GM19372 (cell line): Measurements from ENCODE around the gene AHRR.

Experiments
- ATAC-seq: cut with Tn5 transposase; IDR thresholded peaks from one replicate; pipeline ENCODE4 v1.9.1; 2021; ENCODE audit warnings: mild to moderate bottlenecking, low read depth, moderate library complexity; ENCODE audit not compliant: unreplicated experiment

The AHRR gene

GRCh38 chr5:451587-452458 lies 130.3 kb downstream of the AHRR start:
- ATAC-seq, result no peak

DNA sequence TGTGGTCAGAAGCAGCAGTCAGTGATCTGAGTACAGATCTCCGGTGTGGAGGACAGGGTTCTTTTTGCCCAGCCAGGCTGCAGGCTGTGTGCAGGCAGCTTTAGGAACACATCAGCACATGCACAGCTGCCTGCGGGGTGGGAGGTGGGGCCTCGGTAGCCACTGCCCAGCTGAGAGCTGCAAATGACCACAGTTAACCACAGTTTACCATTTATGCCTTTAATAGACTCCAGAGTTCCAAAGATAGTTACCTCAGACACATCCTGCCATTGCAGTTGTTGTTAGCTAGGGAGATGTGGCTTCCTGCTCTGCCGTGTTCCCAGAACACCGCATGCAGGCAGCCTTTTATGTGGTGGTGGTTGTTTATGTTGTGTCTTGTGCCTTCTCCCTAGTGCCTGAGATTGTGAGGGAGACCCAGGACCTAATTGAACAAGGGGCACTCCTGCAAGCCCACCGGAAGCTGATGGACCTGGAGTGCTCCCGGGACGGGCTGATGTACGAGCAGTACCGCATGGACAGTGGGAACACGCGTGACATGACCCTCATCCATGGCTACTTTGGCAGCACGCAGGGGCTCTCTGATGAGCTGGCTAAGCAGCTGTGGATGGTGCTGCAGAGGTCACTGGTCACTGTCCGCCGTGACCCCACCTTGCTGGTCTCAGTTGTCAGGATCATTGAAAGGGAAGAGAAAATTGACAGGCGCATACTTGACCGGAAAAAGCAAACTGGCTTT lies 131.6 kb downstream of the AHRR start:
- no peak for ATAC-seq

DNA sequence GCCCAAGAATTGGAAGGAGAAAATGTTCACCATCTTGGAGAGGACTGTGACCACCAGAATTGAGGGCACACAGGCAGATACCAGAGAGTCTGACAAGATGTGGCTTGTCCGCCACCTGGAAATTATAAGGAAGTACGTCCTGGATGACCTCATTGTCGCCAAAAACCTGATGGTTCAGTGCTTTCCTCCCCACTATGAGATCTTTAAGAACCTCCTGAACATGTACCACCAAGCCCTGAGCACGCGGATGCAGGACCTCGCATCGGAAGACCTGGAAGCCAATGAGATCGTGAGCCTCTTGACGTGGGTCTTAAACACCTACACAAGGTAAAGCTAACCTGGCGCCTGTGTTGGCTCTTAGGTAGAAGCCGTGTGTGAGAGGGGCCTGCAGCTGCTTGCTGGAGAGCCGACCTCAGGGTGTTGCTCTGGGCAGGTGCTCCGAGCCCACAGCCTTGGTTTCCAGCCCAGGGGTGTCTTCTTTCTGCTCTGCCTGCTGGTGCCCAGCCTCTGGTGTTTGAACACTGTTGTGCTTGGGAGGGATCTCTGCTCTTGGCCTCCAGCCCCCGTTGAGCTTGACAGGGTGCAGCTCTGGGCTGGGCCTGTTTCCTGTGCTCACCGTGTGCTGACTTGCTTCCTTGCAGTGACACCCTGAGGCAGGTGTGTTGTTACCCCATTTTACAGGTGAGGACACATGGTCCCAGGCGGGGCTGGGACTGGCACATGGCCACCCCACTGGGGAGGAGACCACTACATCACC lies 132.4 kb downstream of the AHRR start:
- no peak for ATAC-seq

GRCh38 chr5:454936-455335 lies 133.4 kb downstream of the AHRR start:
- ATAC-seq, result no peak

DNA sequence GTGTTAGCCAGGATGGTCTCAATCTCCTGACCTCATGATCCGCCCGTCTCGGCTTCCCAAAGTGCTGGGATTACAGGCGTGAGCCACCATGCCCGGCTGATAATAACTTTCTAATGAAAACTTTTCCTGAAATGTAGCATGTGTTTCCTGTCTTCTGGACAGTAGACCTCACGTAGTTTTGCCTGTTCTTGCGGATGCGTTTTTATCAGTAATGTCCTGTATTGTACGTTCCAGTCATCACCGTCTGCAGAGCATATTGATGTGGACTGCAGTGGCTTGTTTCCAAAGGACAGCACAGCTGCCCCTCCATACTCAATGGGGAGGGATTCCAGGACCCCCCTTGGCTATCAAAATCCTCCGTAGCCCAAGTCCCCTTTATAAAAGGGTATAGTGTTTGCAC lies 134.3 kb downstream of the AHRR start:
- ATAC-seq, result no peak

DNA sequence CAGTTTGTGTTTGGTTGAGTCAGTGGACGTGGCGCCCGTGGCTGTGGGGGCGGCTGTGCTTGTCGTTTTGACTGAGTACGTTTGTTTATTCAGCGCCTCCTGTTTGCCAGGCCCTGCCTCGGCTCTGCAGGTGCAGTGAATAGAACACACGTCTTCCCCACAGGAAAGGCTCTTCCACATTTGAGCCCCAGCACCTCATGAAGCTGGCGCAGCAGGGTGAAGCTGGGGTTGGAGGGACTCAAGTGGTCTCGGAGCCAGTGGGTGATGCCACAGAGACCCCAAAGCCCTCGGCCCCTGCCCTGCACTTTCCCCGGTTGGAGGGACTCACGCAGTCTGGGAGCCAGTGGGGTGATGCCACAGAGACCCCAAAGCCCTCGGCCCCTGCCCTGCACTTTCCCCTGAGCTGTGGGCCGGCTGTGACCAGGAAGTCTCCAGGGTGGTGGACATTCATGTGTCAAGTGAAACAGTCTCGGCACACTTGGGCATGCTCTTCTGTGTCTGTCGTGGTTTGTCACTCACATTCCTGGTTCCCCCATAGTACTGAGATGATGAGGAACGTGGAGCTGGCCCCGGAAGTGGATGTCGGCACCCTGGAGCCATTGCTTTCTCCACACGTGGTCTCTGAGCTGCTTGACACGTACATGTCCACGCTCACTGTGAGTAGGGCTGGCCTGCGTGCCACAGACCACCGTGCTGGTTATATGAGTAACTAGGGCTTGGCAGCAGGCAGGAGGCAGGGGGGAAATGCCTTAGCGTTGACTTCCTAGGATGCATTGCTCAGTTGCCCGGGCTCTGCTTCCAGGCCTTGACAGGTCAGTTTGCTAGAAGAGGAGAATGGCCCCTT lies 135.1 kb downstream of the AHRR start:
- no peak for ATAC-seq

GRCh38 chr5:457195-457961 lies 135.9 kb downstream of the AHRR start:
- no peak for ATAC-seq

GRCh38 chr5:458547-459353 lies 137.2 kb downstream of the AHRR start:
- ATAC-seq, result no peak

DNA sequence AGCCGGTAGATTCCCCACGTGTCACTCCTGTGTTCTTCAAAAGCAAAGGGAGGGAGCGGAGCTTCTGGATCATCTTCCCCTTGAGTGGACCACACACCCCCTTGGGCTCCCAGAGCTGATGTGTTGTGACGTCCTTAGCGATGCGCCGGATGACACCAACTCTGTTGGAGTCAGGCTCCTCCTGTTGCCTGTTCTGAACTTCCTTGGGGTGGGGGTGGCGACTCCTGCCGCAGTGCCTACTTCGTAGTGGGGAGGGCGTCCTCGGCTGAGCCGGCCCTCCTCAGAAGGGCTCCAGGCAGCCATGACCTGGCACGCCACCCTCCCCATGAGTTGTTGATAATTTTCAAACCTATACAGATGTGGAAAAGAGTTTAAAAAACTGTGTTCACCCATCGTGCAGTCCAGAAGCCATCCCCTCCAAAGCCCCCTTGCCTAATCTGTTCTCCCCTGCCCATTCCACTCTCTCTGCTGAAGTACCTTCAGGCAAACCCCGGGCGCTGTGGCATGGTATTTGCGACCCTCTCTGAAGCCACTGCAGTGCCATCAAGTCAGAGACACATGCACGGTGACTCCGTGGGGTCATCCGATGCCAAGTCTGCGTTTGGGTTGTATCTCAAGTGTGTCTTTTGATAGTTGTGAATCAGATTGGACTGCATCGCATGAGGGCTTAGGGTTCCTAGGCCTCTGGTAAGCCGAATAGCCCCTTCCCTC lies 138.2 kb downstream of the AHRR start:
- ATAC-seq, result no peak

- no peak for ATAC-seq
Measured at GRCh38 chr5:460273-460625, 138.7 kb downstream of the AHRR start.

DNA sequence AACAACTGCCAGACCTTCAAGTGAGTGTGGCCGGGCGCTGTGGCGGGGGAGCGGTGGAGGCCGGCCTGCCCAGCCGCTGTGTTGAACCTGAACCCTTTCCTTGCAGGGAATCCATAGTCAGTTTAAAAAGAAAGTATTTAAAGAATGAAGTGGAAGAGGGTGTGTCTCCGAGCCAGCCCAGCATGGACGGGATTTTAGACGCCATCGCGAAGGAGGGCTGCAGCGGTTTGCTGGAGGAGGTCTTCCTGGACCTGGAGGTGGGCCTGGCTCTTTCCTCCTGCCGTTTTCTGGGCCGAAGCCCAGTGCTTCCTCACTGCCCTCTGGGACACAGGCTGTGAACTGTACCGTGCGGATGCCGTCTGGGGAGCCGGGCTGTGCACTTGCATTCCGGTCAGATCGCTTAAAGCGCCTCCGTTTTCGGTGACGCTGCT lies 140.6 kb downstream of the AHRR start:
- no peak for ATAC-seq

DNA sequence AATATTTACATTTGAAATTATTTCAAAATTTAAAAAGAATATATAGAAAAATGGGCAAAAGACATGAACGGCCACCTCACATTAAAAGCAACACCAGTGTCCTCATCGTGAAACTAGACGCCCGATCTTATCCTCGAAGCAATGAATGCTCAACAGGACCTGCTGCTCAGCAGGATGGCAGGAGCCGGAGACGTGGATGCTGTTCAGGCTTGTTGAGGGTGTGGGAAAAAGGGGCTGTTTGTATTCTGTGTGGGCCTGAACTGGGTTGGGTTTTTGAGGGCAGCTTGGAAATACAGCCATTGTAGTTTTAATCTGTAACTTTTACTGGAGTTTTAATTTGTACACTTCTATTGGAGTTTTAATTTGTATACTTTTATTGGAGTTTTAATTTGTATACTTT lies 141.8 kb downstream of the AHRR start:
- no peak for ATAC-seq

- ATAC-seq, result no peak
Measured at GRCh38 chr5:463952-464351, 142.4 kb downstream of the AHRR start.

DNA sequence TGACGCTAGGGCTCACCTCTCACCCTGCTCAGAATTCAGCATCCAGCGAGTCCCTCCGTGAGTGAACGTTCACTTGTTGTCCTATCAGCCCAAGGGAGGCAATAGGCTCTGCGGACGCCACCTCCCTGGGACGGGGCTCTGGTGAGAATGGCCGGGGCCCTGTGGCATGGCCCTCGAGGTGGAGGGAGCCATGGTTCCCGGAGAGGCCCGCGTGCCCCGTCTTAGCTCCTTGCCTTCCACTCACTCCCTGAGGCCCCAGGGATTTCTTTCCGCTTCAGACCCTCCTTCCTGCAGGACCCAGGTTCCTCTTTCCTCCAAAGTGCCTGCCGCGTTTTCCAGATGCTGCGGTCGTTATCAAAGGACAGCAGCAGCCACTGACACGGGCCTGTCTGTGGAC lies 142.9 kb downstream of the AHRR start:
- ATAC-seq, result no peak

- no peak for ATAC-seq
Measured at GRCh38 chr5:464843-465590, 143.5 kb downstream of the AHRR start.

DNA sequence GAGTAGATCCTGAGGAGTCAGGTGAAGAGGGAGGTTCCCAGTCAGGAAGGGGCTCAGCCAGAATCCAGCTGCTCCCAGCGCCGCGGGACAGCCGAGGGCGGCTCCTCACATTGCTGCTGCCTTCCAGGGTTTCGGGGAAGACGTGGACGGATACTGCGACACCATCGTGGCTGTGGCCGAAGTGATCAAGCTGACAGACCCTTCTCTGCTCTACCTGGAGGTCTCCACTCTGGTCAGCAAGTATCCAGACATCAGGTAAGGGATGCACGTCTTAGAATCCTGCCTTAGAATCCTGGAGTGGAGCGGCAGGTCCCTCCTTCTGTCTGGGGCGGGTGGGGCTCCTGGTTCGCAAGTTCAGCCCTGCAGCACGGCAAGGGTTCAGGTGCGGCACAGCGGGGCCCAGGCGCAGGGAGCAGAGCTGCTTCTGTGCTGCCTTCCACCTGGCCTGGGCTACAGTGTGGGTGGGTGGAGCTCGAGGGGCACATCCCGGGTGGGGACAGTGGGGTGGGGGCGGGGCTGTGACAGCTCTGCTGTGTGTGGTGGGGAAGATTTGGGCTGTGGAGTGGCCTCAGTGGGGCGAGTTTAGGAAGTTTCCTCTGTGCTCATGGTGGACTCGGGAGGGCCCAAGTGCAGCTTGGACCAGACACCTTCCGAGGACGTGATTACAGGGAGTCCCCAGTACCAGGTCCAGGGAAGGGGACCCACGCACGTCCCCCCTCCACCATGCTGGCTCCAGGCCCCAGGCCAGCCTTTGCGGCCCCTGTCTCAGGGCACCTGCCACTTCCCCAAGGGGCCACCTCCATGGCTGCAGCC lies 144.3 kb downstream of the AHRR start:
- ATAC-seq, result no peak
